ENCODE measurements around the gene TP53RK. TPM values are rescaled to one million over a fixed set of nuclear protein-coding genes. Genes with fewer than 3 reads are reported as not detected.

The TP53RK gene
- total and polyA plus RNA-seq, 2 of the 13 experiments (the other 11 are each of a cell fraction or from before 2014, with no cell fraction given) = 12.9 to 25.5 TPM

DNA sequence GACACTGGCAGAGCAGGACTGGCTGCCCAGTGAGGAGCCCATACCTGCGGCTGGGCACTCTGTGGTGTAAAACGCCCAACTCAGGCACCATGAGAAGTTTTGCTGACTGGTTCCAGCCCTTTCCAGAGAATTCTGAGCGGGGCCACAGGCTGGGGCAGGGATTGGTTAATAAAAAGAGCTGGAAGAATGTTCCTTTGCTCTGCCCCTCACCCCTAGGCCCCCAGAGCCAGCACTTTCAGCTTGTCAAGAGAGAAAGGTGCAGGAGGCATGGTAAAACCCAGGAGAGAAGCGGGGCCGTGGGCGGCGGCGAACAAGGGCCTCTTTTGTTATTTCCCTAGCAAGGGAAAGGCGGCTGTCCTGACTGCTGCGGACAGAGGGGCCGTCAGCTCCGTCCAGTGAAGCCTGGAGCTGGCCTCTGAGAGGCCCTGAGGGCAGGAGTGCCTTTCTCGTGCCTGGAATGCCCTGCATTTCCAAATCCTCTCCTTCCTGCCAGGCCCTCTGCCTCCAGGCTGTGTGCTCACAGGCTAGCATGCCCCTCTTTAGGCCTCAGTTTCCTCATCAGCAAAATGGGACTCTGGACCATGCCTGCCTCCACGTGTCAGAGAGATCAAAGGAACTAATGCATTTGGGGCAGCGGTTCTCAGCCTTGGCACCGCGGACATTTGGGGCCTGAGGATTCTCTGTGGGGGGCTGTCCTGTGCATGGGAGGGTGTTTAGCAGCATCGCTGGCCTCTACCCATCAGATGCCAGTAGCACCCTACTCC is 50.9 kb downstream of the TP53RK start (continued):
- TF ChIP-seq ZKSCAN8 (CRISPR knock-in tag; IDR thresholded peaks at IDR 0.05; ENCODE audit: borderline replicate concordance) (peak; percentile 48; the same call in 1 of the 2 replicates), MATR3 (CRISPR knock-in tag; IDR thresholded peaks at IDR 0.05) (no peak), HOXA9 (CRISPR knock-in tag; IDR thresholded peaks at IDR 0.05; ENCODE audit: borderline replicate concordance) (no peak), NFE2L2 (IDR thresholded peaks at IDR 0.05; ENCODE audit: low read length) (no peak), ZNF878 (CRISPR knock-in tag; IDR thresholded peaks at IDR 0.05) (no peak), ZNF264 (CRISPR knock-in tag; IDR thresholded peaks at IDR 0.05) (peak; percentile 42; the same call in 1 of the 2 replicates), PPARG (CRISPR knock-in tag; conservative IDR thresholded peaks at IDR 0.05) (peak; percentile 45; the same call in 1 of the 2 replicates), ZNF383 (CRISPR knock-in tag; IDR thresholded peaks at IDR 0.05; ENCODE audit: borderline replicate concordance) (no peak), YEATS4 (CRISPR knock-in tag; IDR thresholded peaks at IDR 0.05; ENCODE audit: borderline replicate concordance) (no peak), DNMT1 (CRISPR knock-in tag; IDR thresholded peaks at IDR 0.05) (peak; percentile 88; the same call in 1 of the 2 replicates), GFI1 (CRISPR knock-in tag; IDR thresholded peaks at IDR 0.05; ENCODE audit: borderline replicate concordance) (0 out of 2 replicates have a peak, but pooled peaks have one; percentile 52), AGO2 (optimal IDR thresholded peaks at IDR 0.05; ENCODE audit: low read depth, low read length) (peak; percentile 88), POLR2A (IDR thresholded peaks at IDR 0.05; ENCODE audit: insufficient read depth in 1 of 2, low read depth in 2 of 2, low read length in 2 of 2) (peak in 1 of 2 experiments; percentile 42; a peak in 1 of 4 replicates), GATA4 (IDR thresholded peaks at IDR 0.05; ENCODE audit: borderline replicate concordance, low read depth) (0 out of 2 replicates have a peak, but pooled peaks have one; percentile 11), JARID2 (CRISPR knock-in tag; IDR thresholded peaks at IDR 0.05; ENCODE audit: insufficient replicate concordance) (peak; percentile 6), HNRNPH1 (optimal IDR thresholded peaks at IDR 0.05; ENCODE audit: low read depth, low read length) (no peak), SNAI1 (CRISPR knock-in tag; IDR thresholded peaks at IDR 0.05; ENCODE audit: borderline replicate concordance) (no peak), ZNF441 (CRISPR knock-in tag; IDR thresholded peaks at IDR 0.05; ENCODE audit: borderline replicate concordance) (no peak)
- TF ChIP-seq, protein P1, sequence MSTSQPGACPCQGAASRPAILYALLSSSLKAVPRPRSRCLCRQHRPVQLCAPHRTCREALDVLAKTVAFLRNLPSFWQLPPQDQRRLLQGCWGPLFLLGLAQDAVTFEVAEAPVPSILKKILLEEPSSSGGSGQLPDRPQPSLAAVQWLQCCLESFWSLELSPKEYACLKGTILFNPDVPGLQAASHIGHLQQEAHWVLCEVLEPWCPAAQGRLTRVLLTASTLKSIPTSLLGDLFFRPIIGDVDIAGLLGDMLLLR (CRISPR knock-in tag; IDR thresholded peaks at IDR 0.05) = no peak
- TF ChIP-seq, protein P2, sequence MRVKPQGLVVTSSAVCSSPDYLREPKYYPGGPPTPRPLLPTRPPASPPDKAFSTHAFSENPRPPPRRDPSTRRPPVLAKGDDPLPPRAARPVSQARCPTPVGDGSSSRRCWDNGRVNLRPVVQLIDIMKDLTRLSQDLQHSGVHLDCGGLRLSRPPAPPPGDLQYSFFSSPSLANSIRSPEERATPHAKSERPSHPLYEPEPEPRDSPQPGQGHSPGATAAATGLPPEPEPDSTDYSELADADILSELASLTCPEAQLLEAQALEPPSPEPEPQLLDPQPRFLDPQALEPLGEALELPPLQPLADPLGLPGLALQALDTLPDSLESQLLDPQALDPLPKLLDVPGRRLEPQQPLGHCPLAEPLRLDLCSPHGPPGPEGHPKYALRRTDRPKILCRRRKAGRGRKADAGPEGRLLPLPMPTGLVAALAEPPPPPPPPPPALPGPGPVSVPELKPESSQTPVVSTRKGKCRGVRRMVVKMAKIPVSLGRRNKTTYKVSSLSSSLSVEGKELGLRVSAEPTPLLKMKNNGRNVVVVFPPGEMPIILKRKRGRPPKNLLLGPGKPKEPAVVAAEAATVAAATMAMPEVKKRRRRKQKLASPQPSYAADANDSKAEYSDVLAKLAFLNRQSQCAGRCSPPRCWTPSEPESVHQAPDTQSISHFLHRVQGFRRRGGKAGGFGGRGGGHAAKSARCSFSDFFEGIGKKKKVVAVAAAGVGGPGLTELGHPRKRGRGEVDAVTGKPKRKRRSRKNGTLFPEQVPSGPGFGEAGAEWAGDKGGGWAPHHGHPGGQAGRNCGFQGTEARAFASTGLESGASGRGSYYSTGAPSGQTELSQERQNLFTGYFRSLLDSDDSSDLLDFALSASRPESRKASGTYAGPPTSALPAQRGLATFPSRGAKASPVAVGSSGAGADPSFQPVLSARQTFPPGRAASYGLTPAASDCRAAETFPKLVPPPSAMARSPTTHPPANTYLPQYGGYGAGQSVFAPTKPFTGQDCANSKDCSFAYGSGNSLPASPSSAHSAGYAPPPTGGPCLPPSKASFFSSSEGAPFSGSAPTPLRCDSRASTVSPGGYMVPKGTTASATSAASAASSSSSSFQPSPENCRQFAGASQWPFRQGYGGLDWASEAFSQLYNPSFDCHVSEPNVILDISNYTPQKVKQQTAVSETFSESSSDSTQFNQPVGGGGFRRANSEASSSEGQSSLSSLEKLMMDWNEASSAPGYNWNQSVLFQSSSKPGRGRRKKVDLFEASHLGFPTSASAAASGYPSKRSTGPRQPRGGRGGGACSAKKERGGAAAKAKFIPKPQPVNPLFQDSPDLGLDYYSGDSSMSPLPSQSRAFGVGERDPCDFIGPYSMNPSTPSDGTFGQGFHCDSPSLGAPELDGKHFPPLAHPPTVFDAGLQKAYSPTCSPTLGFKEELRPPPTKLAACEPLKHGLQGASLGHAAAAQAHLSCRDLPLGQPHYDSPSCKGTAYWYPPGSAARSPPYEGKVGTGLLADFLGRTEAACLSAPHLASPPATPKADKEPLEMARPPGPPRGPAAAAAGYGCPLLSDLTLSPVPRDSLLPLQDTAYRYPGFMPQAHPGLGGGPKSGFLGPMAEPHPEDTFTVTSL (CRISPR knock-in tag; IDR thresholded peaks at IDR 0.05; ENCODE audit: borderline replicate concordance) = peak; percentile 46; the same call in 1 of the 2 replicates
- TF ChIP-seq, protein P3, sequence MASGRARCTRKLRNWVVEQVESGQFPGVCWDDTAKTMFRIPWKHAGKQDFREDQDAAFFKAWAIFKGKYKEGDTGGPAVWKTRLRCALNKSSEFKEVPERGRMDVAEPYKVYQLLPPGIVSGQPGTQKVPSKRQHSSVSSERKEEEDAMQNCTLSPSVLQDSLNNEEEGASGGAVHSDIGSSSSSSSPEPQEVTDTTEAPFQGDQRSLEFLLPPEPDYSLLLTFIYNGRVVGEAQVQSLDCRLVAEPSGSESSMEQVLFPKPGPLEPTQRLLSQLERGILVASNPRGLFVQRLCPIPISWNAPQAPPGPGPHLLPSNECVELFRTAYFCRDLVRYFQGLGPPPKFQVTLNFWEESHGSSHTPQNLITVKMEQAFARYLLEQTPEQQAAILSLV (CRISPR knock-in tag; IDR thresholded peaks at IDR 0.05; ENCODE audit: borderline replicate concordance) = peak; percentile 81
- TF ChIP-seq, protein P4, sequence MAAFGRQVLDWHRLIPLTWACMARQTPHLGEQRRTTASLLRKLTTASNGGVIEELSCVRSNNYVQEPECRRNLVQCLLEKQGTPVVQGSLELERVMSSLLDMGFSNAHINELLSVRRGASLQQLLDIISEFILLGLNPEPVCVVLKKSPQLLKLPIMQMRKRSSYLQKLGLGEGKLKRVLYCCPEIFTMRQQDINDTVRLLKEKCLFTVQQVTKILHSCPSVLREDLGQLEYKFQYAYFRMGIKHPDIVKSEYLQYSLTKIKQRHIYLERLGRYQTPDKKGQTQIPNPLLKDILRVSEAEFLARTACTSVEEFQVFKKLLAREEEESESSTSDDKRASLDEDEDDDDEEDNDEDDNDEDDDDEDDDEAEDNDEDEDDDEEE (CRISPR knock-in tag; IDR thresholded peaks at IDR 0.05) = no peak; the same call in 1 of the 2 replicates

Data from HepG2 (cell line).